ENCODE measurements around the gene ZNF562.

ZNF562 gene

DNA sequence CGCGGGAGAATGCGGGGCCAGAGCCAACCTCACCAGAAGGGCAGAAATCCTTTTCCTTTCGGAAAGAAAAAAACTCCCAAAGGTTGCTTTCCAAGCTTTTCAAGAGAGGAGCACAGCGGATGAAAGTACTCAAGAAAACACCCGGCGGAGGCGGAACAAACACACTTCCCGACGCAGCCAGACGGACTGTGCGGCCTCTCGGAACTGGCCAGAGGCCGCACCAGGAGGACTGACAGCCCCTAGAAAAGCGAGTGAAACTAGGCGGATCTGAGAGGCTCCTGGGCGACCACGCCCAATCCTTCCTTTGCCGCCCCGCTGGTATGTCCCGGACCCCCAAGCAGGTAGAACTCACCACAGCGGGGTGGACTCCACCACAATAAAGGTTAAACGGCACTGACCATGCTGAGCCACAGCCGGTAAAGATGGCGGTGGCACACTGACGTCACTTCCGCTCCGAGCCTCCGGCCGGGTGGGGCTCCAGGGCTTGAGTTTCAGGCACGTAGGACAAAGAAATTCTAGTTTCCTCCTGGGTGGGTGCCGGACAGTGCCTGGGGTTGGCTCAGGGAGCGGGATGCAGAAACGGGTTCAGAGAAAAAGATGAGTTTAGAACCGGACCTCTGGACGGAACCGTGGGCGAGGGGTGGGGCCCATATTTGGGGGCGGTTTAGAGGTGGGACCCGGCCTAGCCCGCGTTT lies at the start of gene ZNF562:
Gene ZNF562 (minus strand): TSS at position 438 of the 695 bp plus-strand sequence. CDS start 14,356 bp downstream, outside the sequence.
- peak within 1 kb of the TSS; percentile 91 for H3K4me3 ChIP-seq (ENCODE audit: control insufficient read depth, low read depth, low read length)
- peak; percentile 86 for DNase-seq (ENCODE audit: low read depth)
- TF ChIP-seq CTCF (conservative IDR thresholded peaks at IDR 0.05; ENCODE audit: control insufficient read depth, insufficient read depth, low read depth, low read length) = no peak

GRCh38 chr19:9724157-9724556 lies 49.3 kb upstream of the ZNF562 start:
- TF ChIP-seq CTCF (conservative IDR thresholded peaks at IDR 0.05; ENCODE audit: control insufficient read depth, insufficient read depth, low read depth, low read length) = no peak
- no peak overlapping the region for H3K4me3 ChIP-seq (ENCODE audit: control insufficient read depth, low read depth, low read length)
- no peak for DNase-seq (ENCODE audit: low read depth)

DNA sequence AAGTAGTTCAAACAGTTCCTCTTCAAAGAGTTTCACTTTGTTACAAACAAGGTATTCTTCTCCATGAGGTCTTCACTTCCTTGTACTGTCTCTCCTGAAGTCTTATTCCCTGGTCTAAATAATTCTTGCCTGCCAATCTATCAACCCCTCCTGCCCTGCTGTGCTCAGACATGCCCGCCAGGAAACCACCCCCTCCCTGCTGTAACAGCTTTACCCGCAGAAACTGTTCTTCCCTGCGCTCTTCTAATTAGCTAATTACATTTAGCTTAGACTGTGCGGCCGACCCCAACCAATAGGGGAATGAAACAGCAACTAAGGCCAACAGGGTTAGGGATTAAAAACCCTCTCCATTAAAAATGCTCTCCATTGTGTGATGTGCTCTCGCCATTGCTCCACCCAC lies 47.0 kb upstream of the ZNF562 start:
- no peak for DNase-seq (ENCODE audit: low read depth)
- no peak overlapping the region for H3K4me3 ChIP-seq (ENCODE audit: control insufficient read depth, low read depth, low read length)
- TF ChIP-seq CTCF (conservative IDR thresholded peaks at IDR 0.05; ENCODE audit: control insufficient read depth, insufficient read depth, low read depth, low read length) = no peak

- no peak overlapping the region for H3K4me3 ChIP-seq (ENCODE audit: control insufficient read depth, low read depth, low read length)
- no peak for TF ChIP-seq CTCF (conservative IDR thresholded peaks at IDR 0.05; ENCODE audit: control insufficient read depth, insufficient read depth, low read depth, low read length)
- DNase-seq (ENCODE audit: low read depth) = no peak
These were observed 45.6 kb upstream of the ZNF562 start for GRCh38 chr19:9720541-9720940.

DNA sequence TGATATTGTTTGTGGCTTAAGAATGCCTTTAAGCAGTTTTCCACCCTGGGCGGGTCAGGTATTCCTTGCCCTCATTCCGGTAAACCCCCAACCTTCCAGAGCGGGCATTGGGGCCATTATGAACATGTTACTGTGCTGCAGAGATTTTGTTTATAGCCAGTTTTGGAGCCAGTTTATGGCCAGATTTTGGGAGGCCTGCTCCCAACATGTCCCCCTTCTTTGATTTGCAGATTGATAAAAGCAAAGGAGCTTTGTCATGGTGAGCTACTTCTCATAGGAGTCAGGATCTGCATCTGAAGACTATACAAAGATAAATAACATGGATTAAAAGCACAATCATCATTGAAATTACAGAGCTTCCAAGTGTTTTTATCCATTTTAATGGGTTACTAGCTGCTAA lies 36.9 kb upstream of the ZNF562 start:
- DNase-seq (ENCODE audit: low read depth) = no peak
- no peak for TF ChIP-seq CTCF (conservative IDR thresholded peaks at IDR 0.05; ENCODE audit: control insufficient read depth, insufficient read depth, low read depth, low read length)
- no peak overlapping the region for H3K4me3 ChIP-seq (ENCODE audit: control insufficient read depth, low read depth, low read length)

GRCh38 chr19:9709305-9709704 lies 34.4 kb upstream of the ZNF562 start:
- H3K4me3 ChIP-seq (ENCODE audit: control insufficient read depth, low read depth, low read length) = no peak overlapping the region
- no peak for DNase-seq (ENCODE audit: low read depth)
- no peak for TF ChIP-seq CTCF (conservative IDR thresholded peaks at IDR 0.05; ENCODE audit: control insufficient read depth, insufficient read depth, low read depth, low read length)

Measured in fibroblast of mammary gland (primary cell).